Measurements from ENCODE around the gene DRC3. TPM values are rescaled to one million over a fixed set of nuclear protein-coding genes. Genes with fewer than 3 reads are reported as not detected.

DRC3 gene
- total RNA-seq, 2 experiments from 2014 or later = 0.19 TPM; not detected in 1

GRCh38 chr17:18000030-18000408, 27.4 kb downstream of the DRC3 start:
- intact Hi-C loops (cut with micrococcal nuclease; ENCODE audit: unreplicated experiment) = no loop called here
- no TSS peak for BruUV-seq (replicated peaks)
- no peak for TF ChIP-seq EZH2phosphoT487 (IDR thresholded peaks at IDR 0.05; ENCODE audit: borderline replicate concordance, low read depth, low read length)
- TF ChIP-seq CTCF (conservative IDR thresholded peaks at IDR 0.05; ENCODE audit: low read length) = no peak

GRCh38 chr17:18002171-18002570, 29.5 kb downstream of the DRC3 start:
- CTCF ChIA-PET (ENCODE audit: unreplicated experiment) = no interaction called here
- BruUV-seq (replicated peaks) = no TSS peak
- H3K4me1 ChIP-seq (ENCODE audit: insufficient read depth, low read length, poor library complexity, severe bottlenecking) = no peaks in the 10 kb centered on the region

More at GRCh38 chr17:18000030-18000408, 27.4 kb downstream of the DRC3 start:
- H3K4me2 ChIP-seq (ENCODE audit: low read length) = no peak overlapping the region
- H3K79me2 ChIP-seq (ENCODE audit: insufficient read depth, low read depth, low read length) = no peaks in the 10 kb centered on the region
- H4K20me1 ChIP-seq (ENCODE audit: insufficient read depth, low read length) = no peaks in the 10 kb centered on the region
- no peaks in the 10 kb centered on the region for H3K9me3 ChIP-seq (ENCODE audit: low read length)
- ChIA-PET CTCF (ENCODE audit: unreplicated experiment) (no interaction called here), POLR2A (no interaction called here)
- no peak overlapping the region for H3K27ac ChIP-seq (ENCODE audit: low read depth, low read length, poor library complexity, severe bottlenecking)
- no peaks in the 10 kb centered on the region for H3K4me1 ChIP-seq (ENCODE audit: insufficient read depth, low read length, poor library complexity, severe bottlenecking)
- no peaks in the 10 kb centered on the region for H3K36me3 ChIP-seq (ENCODE audit: insufficient read depth, low read length)
- H3K9me2 ChIP-seq (ENCODE audit: insufficient read depth, low read length) = no peaks in the 10 kb centered on the region
- no peak overlapping the region for H3K4me3 ChIP-seq (ENCODE audit: low read depth, low read length, poor library complexity, severe bottlenecking)
- no peak for DNase-seq (ENCODE audit: low spot score)
- no peak overlapping the region for H2AFZ ChIP-seq (ENCODE audit: low read length)

GRCh38 chr17:18004345-18004744, 31.7 kb downstream of the DRC3 start:
- Histone ChIP-seq H3K9me3 (ENCODE audit: low read length) (no peaks in the 10 kb centered on the region), H3K4me1 (ENCODE audit: insufficient read depth, low read length, poor library complexity, severe bottlenecking) (no peaks in the 10 kb centered on the region), H3K9me2 (ENCODE audit: insufficient read depth, low read length) (no peaks in the 10 kb centered on the region), H3K27ac (ENCODE audit: low read depth, low read length, poor library complexity, severe bottlenecking) (no peak overlapping the region), H3K4me3 (ENCODE audit: low read depth, low read length, poor library complexity, severe bottlenecking) (no peak overlapping the region), H3K79me2 (ENCODE audit: insufficient read depth, low read depth, low read length) (no peaks in the 10 kb centered on the region), H4K20me1 (ENCODE audit: insufficient read depth, low read length) (no peaks in the 10 kb centered on the region), H3K36me3 (ENCODE audit: insufficient read depth, low read length) (peaks cover 1% of the 10 kb centered on the region; the same call in 1 of the 2 replicates), H2AFZ (ENCODE audit: low read length) (no peak overlapping the region), H3K4me2 (ENCODE audit: low read length) (no peak overlapping the region)
- DNase-seq (ENCODE audit: low spot score) = no peak
- TF ChIP-seq EZH2phosphoT487 (IDR thresholded peaks at IDR 0.05; ENCODE audit: borderline replicate concordance, low read depth, low read length) (no peak), CTCF (conservative IDR thresholded peaks at IDR 0.05; ENCODE audit: low read length) (no peak)
- POLR2A ChIA-PET = interaction anchor here (0.6 kb wide), 1 partner anchor 356 kb away, joined by 3 read pairs; no protein-coding TSS in a partner anchor
- BruUV-seq (replicated peaks) = no TSS peak
- intact Hi-C loops (cut with micrococcal nuclease; ENCODE audit: unreplicated experiment) = no loop called here
- CTCF ChIA-PET (ENCODE audit: unreplicated experiment) = interaction anchor here (1.1 to 1.6 kb wide), 2 partner anchors 9 to 17 kb away, joined by 4 read pairs; no protein-coding TSS in a partner anchor

More at GRCh38 chr17:18002171-18002570, 29.5 kb downstream of the DRC3 start:
- Histone ChIP-seq H2AFZ (ENCODE audit: low read length) (no peak overlapping the region), H3K79me2 (ENCODE audit: insufficient read depth, low read depth, low read length) (no peaks in the 10 kb centered on the region), H3K36me3 (ENCODE audit: insufficient read depth, low read length) (no peaks in the 10 kb centered on the region), H4K20me1 (ENCODE audit: insufficient read depth, low read length) (no peaks in the 10 kb centered on the region), H3K9me2 (ENCODE audit: insufficient read depth, low read length) (no peaks in the 10 kb centered on the region), H3K4me3 (ENCODE audit: low read depth, low read length, poor library complexity, severe bottlenecking) (no peak overlapping the region), H3K9me3 (ENCODE audit: low read length) (no peaks in the 10 kb centered on the region), H3K27ac (ENCODE audit: low read depth, low read length, poor library complexity, severe bottlenecking) (no peak overlapping the region), H3K4me2 (ENCODE audit: low read length) (no peak overlapping the region)
- DNase-seq (ENCODE audit: low spot score) = no peak
- POLR2A ChIA-PET = no interaction called here
- intact Hi-C loops (cut with micrococcal nuclease; ENCODE audit: unreplicated experiment) = no loop called here
- no peak for TF ChIP-seq CTCF (conservative IDR thresholded peaks at IDR 0.05; ENCODE audit: low read length)
